SH-SY5Y (cell line): ENCODE data around the gene HNRNPF.

Source experiments
- GATA2 ChIP-seq: IDR thresholded peaks from 2 replicates; pipeline ENCODE4 v1.6.1; 2011; ENCODE audit warnings: mild to moderate bottlenecking, low read depth, low read length
- GATA3 ChIP-seq: IDR thresholded peaks from 2 replicates; pipeline ENCODE4 v1.6.1; 2011; ENCODE audit warnings: low read depth, mild to moderate bottlenecking, low read length, moderate library complexity

GRCh38 chr10:43389867-43390266, 19.1 kb downstream of the HNRNPF start:
- TF ChIP-seq GATA2: no peak
- TF ChIP-seq GATA3: no peak
